GM18505 (cell line): ENCODE results near the gene CCDC92B.

Experiments
- ATAC-seq: cut with Tn5 transposase; IDR thresholded peaks from one replicate; pipeline ENCODE4 v1.9.1; 2021; ENCODE audit not compliant: unreplicated experiment
- POLR2A ChIP-seq: IDR thresholded peaks from 4 replicates; pipeline ENCODE4 v1.6.1; 2011; ENCODE audit warnings: borderline replicate concordance; ENCODE audit not compliant: insufficient read depth, insufficient read length; ENCODE audit errors: extremely low read depth

CCDC92B gene

DNA sequence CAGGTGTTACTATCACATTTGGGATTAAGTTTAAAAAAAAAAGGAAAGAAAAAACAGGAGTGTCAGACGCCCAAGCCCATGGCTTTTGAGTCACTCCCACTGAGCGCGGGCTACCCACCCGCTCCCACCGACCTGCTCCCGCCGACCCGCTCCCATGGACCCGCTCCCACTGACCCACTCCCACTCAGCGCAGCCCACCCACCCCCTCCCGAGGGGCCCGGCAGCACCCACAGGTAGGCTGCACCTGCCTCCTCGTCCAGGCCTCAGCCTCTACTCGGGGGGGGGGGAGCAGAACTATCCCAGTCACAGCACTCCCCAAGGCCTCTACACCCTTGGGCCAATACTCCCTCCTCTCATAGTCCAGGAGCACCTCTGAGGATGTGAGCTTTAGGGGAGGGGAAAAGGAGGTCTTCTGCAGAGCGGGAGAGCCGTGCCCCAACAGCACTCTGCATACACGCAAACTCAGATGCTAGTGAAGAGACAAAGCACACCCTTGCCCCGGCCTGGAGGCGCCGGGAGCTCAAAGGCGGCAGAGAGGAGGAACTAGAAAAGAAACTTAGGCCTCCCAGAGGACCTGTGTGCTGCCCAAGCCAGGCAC lies 40.8 kb downstream of the CCDC92B start:
- no peak for ATAC-seq
- TF ChIP-seq POLR2A, result no peak

DNA sequence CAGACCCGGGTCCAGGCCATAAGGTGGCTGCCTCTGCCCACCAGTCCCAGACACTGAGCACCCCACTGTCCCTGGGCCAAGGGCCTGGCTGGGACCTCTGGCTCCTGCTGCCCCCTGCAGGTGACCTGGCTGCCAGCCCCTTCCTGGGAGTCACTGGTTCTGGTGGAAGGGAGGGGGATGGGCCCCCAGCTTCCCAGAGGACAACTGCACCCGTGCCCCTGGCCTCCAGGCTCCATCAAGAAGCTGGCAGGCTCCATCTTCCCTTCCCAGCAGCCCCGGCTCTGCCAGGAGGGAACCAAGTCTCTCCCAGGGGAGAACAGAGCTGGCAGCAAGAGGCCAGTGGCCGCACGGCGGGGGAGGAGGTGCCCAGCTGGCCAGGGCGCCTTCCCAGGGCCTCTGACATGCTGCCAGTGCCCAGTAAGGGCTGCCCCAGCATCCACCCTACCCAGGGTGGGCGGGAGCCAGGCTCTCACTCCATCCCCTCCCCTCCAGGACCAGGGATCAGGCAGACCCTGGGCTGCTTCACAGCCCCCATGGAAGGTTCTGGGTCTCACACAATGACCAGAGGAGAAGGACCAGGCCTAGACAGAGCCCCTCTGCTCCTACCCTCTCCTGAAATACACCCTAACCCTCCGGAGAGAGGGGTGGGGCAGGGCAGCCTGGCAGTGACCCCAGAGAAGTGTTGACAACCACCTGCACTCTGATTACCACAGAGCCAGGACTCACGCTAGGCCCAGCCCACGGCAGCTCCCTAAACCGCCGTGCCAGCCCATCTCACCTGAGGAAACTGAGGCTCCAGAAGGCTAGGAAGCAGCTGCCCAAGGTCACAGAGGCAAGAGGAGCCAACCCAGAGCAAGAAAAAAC lies 41.5 kb downstream of the CCDC92B start:
- ATAC-seq, result no peak
- no peak for TF ChIP-seq POLR2A

DNA sequence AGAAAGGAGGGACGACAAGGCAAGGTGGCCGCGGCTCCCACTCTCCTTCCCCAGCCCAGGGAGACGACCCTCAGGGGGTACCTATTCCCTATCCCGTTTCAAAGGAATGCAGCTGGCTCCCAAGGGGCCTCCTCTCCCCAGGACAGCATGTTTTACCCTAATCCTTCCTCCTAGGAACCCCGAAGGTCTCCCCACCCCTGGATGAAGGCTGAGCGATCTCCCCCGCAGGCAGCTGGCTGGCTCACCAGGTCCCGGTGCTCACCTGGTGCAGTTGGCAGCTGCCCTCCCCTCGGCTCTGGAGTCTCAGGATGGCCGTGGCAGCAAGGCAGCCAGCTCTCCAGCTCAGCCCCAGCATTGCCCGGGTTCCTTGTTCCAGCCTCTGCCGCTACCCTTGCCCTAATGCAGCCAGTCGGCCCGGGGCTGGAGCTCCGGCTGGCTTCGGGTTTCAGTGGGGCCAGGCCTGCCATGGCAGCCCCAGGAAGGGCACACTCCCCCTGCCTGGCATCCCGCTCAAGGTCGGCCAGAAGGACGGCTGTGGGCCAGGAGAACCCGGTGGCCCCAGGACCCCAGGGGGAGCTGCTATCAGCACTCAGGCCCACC lies 42.4 kb downstream of the CCDC92B start:
- TF ChIP-seq POLR2A, result no peak
- no peak for ATAC-seq

DNA sequence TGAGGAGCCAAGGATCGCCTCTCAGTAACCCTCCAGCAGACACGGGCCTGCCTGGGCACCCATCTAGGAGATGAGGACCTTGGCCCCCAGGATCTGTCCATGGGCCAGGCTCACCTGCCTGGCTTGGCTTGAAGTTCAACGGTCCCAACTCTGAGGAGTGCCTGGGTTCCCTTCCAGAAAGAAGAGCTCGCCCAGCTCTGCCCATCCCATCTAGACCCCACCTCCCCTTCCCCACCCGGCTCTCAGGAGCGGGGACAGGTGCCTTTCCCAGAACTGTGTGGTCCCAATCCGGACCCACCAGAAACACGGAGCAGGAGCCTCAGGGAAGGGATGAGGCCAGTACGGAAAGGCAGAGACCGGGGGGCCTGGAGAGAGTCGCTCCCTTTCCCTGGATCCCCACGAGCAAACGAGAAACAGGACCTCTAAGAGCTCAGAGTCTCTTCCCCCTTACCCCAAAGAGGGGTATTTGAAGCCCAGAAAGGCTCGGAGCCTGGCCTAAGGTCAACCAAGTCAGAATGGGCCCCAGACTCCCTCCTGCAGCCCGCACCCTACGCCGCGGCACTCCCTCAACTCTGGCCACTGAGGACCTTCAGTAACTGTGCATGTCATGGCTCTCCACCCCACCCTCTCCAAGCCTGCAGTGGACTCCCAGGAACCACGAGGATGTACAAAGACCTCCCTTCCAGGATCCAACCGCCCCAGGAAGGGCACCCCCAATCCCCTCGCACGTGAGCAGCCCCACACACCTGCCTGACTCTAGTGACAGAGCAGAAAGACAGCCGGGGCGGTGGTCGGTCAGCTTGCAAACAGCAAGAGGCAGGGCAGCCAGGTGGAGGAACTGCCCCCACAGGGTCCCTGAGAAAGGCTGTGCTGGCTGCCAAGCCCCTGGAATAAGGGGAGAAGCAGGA lies 43.3 kb downstream of the CCDC92B start:
- TF ChIP-seq POLR2A, result no peak
- no peak for ATAC-seq

DNA sequence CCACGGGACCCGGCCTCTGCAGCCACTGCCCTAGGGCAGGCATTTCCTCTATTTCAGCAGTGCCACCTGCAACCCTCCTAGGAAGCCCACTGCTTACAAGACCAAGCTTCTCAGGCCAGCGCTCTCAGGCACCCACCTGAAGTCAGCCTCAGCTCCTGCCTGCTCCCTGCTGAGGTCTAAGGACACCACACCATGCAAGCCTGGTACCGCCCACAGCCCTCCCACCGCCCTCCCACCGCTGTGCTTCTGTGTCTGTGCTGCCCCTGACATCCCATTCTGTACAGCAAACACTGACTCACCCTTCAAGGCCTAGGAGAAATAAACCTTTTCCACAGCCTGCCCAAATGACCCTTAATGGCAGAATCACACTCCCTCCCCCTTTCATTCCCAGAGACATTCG lies 44.2 kb downstream of the CCDC92B start:
- no peak for TF ChIP-seq POLR2A
- ATAC-seq, result no peak

DNA sequence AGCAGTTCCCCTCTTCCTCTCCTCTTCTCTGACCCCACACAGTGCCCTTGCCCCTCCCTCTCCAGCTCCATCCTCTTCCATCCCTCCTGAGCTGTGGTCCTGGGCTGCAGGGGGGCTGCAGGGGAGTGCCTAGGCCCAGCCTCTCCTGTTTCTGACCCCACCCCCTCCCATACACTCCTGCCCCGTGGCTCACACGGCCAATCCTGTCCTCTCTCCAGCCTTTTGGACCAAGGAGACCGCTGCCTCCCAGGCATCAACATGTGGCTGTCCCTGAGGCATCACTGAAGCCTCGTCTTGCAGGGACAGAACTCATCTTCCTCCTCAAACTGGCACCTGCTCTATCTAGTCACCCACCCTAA lies 44.6 kb downstream of the CCDC92B start:
- no peak for TF ChIP-seq POLR2A
- ATAC-seq, result no peak

DNA sequence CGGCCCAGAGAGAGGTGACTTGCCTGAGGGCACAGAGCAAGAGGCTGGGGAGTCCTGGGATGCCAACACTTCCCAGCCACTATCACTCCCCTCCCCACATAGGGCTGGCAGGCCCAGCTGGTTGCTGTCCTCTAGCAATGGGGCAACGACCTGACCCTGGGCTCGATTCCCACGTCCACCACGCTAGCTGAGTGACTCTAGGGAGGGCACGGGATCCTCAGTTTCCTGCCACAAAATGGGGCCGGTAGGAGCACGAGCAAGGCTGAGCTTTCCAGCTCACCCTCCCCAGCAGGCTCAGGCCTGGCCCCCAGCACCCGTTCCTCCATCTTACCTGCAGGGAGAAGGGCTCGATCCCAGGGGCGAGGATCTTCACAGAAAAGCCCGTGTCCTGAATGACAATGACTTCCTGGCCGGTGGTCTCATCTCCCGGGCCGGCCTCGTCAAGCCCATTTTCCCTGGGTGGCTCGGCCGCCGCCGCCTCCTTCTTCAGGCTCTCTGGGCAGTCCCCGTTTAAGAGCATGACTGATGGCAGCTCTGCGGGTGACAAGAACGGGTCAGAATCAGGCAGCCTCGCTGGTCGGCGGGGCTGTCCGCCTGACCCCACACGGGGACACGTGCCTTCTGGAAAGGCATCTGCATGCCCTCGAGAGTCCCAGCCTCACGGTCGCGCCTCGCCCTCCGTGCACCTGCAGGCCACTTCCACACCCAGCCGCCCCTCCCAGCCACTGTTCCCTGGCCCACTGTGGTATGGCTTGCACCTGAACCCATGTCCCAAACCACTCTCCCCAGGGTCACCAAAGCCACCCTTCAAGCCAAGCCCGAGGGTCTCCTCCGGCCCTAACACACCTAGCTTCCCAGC lies 45.2 kb downstream of the CCDC92B start:
- no peak for TF ChIP-seq POLR2A

DNA sequence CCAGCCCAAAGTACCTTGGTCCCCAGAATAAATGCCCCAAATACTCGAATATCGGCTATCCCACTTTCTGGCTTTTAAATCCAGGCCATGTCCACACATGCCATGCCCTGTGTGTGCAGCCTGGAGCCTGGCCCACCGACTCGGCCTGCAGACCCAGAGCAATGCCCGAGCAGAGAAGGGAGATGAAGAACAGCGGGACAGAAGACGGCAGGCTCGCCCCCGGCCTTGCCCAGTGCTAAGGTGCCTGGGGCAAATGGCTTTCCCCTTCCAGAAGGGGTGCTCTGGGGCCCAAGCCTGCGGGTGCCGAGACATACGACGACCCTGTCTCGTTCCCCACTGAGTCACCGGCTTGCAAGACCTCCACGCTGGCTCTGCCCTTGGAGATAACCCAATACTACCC lies 45.8 kb downstream of the CCDC92B start:
- no peak for TF ChIP-seq POLR2A

More for the DNA sequence above, 45.2 kb downstream of the CCDC92B start:
- no peak for ATAC-seq

DNA sequence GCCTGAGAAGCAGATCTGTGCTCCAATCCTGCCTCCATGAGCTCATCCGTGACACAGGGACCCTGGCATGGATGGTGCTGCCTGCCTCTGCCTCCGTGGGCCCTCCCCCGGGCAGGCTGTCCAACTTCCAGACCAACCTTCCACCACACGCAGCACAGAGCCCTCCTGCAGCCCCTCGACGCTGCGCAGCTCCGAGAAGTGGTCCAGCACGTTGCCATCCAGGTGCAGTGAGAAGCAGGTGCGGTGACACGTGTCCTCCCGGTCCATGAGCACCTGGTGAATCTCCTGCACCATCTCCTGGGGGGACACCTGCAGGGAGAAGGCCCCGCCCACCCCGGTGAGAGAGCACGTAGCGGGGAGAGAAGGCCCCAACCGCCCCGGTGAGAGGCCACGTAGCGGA lies 46.3 kb downstream of the CCDC92B start:
- TF ChIP-seq POLR2A, result no peak
- no peak for ATAC-seq

More for the DNA sequence above, 45.8 kb downstream of the CCDC92B start:
- ATAC-seq, result no peak

DNA sequence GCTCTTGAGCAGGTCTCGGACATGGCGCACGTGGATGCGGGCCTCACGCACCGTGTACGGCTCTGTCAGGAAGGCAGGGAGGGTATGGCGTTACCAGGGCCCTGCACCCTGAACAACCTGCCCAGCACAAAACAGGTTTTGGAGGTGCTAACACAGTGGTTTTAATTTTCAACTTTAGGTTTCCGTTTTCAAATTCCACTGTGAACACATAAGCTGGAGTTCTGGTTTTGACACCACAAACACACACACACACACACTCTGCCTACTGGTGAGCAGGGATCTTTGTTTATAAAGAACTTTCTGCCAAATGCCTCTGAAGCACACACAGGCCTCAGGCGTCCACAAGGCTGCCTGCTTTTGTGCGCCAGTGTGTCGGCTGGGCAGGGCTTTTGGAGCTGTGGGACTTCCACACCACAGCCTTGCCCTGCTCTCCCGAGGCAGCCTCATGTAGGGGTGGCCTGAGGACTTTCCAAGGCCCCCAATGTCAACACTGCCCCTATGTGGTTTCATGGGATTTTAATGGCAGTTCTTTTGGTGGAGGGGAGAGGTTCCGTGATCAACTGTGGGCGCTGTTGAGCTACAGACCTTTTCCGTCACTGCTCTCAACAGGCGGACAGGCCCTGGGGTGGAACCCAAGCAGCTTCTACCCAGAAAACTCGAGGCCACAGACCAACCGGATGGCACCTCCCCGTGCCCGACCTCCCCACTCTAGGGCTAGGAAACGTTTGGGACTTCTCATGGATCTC lies 47.3 kb downstream of the CCDC92B start:
- no peak for TF ChIP-seq POLR2A
- ATAC-seq, result no peak

DNA sequence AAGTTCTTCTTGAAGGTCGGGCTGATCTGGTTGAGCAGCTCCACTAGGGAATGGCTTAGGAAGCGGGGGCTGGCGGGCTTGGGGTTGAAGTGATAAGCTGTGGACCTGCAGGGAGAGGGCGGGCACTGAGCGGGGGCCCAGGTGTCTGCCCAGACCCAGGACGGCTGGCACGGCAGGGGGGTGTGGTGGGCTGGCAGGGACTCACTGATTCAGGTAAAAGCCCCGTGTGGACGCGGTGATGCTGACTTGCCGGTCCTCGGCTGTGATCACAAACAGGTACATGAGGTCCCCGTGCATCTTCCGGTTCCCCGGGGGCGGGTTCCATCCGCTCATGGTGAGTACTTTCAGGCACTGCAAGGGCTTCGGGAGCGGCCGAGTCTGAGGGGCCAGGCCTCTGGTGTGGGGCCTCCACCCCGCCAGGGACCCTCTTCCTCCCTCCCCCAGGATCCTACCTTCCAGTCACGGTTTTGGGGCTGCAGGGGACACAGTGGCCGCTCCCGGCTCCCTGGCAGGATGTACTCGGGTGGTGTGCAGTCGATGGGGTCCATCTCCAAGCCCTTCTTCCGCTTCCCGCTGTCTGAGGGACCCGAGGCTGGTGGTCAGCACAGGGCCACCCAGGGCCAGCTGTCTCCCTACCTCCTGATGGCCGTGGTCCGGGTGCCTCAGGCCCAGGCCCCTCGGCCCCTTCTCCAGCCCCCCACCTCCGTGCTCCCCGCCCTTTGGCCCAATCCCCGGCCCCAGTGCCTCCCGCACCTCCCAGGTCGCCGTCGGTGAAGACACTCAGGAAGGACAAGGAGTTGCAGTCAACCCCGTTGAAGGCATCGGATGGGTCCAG lies 48.1 kb downstream of the CCDC92B start:
- TF ChIP-seq POLR2A, result no peak
- no peak for ATAC-seq

DNA sequence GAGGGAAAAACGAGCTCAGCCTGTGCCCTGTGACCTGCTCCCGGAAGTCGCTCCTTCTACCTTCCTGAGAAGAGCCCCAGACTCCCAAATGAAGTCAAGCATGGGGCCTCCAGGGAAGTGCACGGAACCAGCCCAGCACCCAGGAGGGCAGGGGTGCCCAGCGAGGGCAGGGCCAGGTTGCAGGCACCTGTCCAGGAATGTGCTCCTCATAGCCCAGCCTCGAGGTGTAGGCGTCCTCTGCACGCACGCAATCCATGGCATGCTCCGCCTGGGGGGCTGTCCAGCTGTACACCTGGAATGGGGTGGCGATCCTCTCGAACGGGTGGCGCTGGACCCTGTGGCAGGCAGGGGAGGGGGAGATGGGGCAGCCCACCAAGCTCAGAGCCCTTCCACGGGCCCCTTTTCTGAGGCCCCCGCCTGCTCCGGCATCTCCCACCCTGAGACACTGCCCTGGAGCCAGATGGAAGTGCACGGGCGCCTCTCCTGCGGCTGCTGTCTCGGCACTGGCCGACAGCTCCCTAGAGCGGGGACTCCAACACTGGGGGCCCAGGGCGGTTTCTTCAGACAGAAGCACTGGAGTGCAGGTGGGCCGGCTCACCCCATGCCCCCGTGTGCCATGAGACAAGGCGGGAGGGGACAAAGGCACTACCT lies 48.8 kb downstream of the CCDC92B start:
- no peak for ATAC-seq
- TF ChIP-seq POLR2A, result no peak
